Tibial nerve (tissue), 4 donors: ENCODE data around the gene TMEM98.

Experiments used
- CTCF ChIP-seq, 5 experiments: fragments of 200-600 bp in 3 of 5; fragments of 450-650 bp in 2 of 5; sonication (generic) in 3 of 5; IDR thresholded peaks; one replicate each; pipeline ENCODE4 v1.5.1; 2016 to 2019; ENCODE audit warnings: antibody characterized with exemption in 5 of 5, mild to moderate bottlenecking in 3 of 5, moderate library complexity in 2 of 5
- EP300 ChIP-seq, 2 donors: sonication (generic); formaldehyde crosslinking; IDR thresholded peaks; one replicate each; pipeline ENCODE4 v1.6.1; 2017; ENCODE audit warnings: antibody characterized with exemption in 2 of 2, mild to moderate bottlenecking in 1 of 2
- POLR2A ChIP-seq, 2 donors: fragments of 450-650 bp; IDR thresholded peaks; one replicate each; pipeline ENCODE4 v1.6.1; 2017; ENCODE audit warnings: antibody characterized with exemption in 2 of 2, mild to moderate bottlenecking in 2 of 2, moderate library complexity in 2 of 2

GRCh38 chr17:32907583-32907982, 20.4 kb upstream of the TMEM98 start:
- TF ChIP-seq CTCF (IDR thresholded peaks at IDR 0.05) (no peak), EP300 (IDR thresholded peaks at IDR 0.05) (no peak), POLR2A (IDR thresholded peaks at IDR 0.05) (no peak)
